ENCODE results near the gene MT1A.

MT1A gene

DNA sequence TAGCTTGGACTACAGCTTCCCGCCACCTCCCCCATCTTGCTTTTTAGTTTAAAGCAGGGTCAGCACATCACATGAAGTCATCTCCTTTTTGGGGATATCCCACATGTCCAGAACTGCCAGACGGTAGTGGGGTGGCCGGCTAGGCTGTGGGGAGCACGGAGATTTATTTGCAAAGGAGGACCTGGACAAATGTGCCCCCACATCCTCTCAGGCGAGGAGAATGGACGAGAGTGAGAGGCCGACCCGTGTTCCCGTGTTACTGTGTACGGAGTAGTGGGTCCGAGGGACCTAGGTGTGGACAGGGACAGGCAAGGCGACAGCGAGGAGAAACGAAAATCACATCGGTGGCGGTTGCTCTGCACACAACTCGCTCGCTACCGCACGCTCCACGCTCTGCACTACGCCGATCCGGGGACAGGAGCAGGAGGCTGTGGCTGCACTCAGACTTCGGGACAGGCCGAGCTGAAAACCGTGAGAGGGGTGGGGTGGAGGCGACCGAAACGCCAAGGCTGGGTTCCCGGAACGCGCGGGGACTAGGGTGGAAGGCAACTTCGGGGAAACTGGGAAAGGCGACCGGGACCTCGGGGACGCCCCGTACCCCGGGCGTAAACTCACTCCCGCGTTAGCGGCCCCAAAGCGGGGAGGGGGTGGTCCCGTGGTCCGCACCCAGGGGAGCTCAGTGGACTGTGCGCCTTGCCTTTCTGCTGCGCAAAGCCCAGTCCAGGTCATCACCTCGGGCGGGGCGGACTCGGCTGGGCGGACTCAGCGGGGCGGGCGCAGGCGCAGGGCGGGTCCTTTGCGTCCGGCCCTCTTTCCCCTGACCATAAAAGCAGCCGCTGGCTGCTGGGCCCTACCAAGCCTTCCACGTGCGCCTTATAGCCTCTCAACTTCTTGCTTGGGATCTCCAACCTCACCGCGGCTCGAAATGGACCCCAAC lies at the start of gene MT1A:
Gene MT1A (plus strand): TSS at position 853 of the 937 bp plus-strand sequence. CDS start 73 bp downstream, at position 926.
- no peak for DNase-seq (ENCODE audit: low read depth)

DNA sequence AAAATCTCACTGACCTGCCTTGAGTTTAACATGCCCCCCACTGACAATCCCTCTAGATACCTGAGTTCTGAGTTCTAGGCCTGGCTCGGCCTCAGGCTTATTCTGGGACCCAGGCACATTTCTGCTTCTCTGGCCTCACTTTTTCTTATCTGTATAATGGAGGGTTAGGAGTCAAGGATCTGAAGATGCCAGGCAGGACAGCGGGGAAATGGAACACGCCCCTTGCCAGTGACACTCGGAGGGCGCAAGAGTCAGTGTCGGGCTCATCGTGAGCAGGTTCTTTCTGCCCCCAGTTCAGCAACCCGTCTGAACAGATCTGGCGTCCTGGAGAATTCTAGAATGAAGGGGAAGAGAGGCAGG lies 49.7 kb upstream of the MT1A start:
- DNase-seq (ENCODE audit: low read depth): no peak

DNA sequence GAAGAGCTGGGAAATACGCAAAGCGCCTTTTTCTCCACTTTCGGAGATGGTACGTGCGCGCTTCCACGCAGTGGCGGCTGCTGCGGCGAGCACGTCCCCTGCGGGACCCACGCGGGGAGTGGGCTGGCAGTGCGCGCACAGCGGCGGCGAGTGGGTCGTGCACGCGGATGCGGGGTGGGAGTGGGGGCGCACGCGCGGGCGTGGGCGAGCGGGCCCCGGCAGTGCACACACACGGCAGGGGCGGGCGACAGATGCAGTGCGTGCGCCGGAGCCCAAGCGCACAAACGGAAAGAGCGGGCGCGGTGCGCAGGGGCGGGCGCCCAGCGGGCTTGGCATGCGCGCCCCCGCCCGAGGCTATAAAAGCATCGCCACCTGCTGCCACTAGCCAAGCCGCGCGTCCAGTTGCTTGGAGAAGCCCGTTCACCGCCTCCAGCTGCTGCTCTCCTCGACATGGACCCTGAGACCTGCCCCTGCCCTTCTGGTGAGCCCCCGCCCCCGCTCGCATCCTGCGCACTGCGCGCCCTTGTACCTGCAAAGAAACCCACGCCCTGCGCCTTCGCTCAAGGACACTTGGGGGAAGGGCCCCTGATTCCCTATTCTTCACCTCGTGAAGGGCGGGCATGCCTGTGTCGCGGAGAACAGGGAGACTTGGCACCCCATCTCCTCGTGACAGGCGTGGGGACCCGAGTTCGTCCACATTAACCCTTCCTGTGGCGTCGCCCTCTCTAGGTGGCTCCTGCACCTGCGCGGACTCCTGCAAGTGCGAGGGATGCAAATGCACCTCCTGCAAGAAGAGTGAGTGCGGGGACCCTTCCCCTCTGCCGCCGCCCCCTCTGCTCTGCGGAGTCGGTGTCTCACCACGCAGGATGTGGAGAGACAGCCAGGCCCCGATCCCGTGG lies 49.1 kb upstream of the MT1A start, which contains the start of gene MT3:
Gene MT3 (plus strand): TSS at position 388 of the 899 bp plus-strand sequence. CDS start 63 bp downstream, at position 451.
- no peak for DNase-seq (ENCODE audit: low read depth)

DNA sequence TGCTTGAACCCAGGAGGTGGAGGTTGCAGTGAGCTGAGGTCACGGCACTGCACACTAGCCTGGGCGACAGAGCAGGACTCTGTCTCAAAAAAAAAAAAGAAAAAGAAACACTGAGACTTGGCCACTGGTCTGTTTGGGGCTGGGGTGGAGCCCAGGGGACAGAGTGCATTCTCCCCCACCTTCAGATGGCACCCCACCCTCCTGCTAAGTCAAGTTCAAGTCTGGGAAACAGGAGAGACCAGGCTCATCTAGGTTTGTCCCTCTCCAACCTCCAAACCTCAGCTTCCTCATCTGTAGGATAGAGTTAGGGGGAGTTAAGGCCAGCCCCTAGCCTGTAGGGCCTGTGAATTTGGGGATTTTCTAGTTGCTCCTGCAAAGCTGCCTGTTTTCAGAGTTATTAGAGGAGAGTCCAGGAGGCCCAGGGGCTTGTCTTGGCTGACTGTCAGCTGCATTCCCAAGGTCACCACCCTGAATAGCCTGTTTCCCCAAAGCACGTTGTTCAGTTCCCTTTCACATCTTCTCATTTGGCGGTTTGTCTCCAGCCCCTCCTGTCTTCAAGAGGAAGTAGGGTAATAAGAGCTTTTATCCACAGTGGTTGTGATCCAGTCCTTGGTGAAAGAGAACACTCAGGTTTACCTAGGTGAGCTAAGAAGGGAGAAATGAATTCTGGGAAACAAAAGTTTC lies 46.9 kb upstream of the MT1A start:
- DNase-seq (ENCODE audit: low read depth): no peak

DNA sequence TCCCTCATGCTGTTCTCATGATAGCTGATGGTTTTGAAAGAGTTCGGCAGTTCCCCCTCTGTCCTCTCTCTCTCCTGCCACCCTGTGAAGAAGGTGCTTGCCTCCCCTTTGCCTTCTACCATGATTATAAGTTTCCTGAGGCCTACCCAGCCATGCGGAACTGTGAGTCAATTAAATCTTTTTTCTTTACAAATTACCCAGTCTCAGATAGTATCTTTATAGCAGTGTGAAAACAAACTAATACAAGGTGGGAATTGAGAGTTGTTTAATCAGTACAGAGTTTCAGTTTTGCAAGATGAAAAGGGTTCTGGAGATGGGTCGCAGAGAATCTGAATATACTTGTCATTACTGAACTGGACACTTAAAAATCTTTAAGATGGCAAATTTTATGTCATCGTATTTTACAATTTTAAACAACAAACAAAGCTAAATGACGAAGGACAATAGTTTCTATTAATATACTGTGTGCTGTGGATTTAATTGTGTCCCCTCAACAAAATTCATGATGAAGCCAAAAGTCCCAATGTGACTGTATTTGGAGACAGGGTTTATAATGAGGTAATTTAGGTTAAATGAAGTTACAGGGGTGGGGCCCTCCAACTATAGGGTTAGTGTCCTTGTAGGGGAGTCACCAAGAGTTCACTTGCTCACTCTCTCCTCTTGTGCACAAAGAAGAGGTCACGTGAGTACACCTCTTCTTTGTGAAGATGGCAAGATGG lies 44.7 kb upstream of the MT1A start:
- no peak for DNase-seq (ENCODE audit: low read depth)

DNA sequence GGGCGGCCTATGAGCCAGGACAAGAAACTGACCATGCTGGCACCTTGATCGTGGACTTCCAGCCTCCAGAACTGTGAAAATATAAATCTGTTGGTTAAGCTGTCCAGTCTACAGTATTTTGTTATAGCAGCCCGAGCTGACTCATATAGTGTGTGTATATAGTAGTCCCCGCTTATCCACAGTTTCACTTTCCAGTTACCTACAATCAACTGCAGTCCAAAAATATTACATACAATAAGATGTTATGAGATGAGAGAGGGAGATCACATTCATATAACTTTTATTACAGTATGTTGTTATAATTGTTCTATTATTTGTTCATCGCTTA lies 44.2 kb upstream of the MT1A start:
- DNase-seq (ENCODE audit: low read depth): no peak

DNA sequence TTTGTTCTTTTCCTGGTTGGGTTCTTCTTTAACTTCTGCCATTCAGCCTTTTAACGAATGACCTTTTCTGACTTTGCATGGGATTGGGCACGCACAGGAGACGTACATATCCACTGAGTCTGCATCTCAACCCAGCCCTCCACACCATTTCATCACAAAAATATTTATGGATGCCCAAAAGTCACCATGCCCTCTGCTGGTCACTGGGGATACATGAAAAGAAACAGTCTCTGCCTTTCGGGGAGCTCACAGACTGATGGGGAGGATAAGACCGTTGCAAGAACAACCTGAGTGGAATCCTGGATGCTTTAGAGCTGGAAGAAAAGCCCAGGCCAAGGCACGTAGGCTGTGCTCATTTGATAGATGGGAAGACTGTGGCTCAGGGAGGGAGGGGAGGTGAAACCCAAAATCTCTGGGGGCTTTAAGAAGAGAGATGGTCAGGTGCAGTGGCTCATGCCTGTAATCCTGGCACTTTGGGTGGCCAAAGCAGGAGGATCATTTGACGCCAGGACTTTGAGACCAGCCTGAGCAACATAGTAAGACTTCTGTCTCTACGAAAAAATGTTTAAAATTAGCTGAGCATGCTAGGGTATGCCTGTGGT lies 38.0 kb upstream of the MT1A start:
- DNase-seq (ENCODE audit: low read depth): no peak

DNA sequence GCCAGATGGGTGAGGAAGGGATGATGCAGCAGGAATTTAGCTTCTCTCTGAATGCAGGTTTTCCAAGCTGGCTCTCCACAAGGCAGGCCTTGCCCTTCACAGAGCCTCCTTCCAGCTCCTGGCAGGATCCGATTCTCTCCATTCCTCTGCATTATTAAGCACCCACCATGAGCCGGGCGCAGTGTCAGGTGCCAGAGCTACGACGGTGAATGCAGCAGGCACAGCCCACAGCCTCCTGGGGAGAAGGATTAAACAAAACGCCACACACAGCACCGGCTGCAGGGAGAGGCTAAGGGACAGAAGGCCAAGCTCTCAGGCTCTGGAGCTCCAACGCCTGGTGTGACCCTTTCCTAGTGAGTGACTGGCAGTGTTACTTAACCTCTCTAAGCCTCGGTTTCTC lies 37.1 kb upstream of the MT1A start:
- DNase-seq (ENCODE audit: low read depth): no peak

DNA sequence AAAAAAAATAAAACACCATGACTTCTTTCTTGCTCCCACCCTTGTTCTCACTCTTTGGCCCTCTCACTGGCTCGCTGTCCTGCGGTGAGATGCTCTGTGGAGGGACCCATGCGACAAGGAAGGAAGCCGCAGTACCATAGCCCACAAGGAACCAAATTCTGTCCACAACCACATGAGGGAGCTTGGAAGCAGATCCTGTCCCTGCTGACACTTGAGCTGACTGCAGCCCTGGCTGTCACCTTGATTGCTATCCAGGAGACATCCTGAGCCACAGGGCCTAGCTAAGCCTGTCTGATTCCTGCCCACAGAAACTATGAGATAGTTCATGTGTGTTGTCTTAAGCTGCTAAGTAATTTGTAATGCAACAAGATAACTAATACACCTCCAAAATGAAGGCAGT lies 34.9 kb upstream of the MT1A start:
- no peak for DNase-seq (ENCODE audit: low read depth)

DNA sequence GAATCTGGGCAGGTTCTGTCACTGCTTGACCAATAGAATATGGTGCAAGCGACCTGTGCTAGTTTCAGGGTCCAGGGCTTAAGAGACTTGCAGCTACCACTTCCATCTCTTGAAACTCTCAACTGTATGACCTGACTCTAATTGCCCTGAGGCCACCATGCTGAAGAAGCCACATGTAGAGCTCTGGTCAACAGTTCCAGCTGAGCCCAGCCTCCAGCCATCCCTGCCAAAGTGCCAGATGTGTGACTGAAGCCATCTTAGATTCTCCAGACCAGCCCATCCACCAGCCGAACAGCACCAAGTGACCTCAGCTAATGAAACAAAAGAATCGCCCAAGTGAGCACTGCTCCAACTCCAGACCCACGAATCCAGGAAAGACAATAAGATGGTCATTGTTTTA lies 33.5 kb upstream of the MT1A start:
- DNase-seq (ENCODE audit: low read depth): no peak

DNA sequence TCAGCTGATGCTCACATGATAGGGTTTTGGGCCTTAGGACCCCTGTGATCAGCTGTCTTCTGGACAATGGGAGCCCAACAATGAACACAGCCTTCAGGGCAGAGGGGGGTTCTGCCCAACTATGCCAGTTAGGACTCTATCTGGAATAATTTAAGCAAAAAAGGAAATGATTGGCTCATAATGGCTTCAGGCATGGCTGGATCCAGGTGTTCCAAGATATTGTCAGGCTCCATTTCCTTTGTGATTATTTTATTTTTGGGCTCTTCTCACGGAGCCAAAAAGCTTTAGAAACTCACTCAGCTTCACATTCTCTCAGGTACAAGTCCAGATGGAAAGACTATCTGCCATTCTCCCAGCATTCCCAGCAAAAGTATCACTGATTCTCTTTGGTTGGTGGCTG lies 33.0 kb upstream of the MT1A start:
- DNase-seq (ENCODE audit: low read depth): no peak

DNA sequence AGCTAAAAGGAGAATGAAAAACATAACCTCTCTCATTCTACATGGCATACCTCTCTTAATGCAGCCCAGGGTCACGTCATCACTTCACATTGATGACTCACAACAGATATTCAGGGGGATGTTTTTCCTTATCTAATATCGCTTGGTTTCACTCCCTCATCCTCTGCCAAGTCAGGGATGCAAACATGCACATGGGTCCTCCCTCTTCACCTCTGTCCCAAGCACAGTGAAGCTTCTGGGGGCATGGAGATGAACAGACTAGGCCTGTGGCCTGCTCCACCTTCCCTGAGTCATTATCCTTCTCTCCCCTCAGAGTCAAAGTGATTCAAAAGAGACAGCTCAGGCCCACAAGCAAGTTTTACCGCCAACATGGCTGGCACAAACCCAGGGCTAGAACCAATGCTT lies 32.4 kb upstream of the MT1A start:
- no peak for DNase-seq (ENCODE audit: low read depth)

DNA sequence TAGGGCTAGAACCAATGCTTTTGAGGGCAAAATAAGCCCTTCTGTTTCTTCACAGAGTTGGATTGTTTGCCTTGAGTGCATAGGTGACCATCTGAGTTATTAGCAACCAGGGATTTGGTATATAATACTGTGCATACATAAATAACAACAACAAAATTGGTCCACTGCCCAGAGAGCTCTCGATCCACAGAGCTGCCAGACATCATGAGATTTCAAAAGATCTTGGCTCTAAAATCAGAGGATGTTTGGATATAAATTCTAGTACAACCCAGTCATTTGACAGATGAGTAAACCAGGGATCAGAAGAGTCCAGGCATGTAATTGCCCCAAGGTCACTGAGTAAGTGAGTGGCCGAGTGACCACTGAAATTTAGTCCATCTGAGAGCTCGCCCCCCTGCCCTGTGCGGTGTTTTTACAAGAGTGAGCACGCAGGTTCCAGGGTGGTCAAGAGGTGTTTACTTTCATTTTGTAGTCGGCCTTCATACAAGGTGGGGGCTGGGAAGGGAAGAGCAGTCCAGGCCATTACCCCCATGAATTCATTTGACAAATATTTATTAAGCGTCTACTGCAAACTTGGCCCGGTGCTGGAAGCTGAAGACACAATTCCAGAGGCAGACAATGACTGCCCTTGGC lies 31.9 kb upstream of the MT1A start:
- no peak for DNase-seq (ENCODE audit: low read depth)

DNA sequence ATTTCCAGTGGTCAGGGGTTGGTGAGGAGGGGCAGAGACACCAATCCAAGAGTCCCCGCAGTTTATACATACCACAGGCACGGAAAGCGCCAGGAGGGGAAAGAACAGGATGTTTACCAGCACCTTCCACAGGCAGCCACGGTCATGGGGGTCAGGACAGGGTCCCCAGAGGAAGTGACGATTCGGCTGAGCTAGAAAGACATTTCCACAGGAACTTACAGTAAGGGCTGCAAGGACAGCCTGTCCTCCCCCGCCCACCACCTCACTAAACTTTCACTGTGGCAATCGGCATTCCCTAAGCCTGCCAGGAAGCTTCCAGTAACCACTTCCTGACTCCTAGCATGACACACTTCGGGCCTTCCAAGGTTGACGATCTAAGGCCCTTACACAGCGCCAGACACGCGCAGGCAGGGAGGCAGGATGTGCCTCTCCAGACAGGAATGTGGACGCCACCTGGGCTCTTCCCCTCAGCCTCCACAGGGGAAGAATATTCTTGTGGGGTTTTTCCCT lies 31.3 kb upstream of the MT1A start:
- no peak for DNase-seq (ENCODE audit: low read depth)

DNA sequence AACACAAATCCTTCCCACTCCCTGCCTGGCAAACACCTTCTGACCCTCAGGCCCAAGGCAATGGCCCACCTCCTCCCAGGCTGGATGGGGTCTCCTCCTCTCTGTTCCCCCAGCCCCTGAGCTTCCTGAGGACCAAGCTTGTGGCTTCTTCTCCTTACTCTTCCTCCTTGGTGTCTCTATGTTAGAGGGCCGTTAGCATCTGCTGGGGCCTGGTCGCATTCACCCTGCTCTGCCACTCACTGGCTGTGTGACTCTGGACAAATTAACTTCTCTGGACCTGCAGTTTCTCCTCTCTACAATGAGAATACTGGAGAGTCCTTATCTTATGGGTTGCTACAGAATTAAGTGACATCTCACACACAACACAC lies 30.8 kb upstream of the MT1A start:
- DNase-seq (ENCODE audit: low read depth): no peak

DNA sequence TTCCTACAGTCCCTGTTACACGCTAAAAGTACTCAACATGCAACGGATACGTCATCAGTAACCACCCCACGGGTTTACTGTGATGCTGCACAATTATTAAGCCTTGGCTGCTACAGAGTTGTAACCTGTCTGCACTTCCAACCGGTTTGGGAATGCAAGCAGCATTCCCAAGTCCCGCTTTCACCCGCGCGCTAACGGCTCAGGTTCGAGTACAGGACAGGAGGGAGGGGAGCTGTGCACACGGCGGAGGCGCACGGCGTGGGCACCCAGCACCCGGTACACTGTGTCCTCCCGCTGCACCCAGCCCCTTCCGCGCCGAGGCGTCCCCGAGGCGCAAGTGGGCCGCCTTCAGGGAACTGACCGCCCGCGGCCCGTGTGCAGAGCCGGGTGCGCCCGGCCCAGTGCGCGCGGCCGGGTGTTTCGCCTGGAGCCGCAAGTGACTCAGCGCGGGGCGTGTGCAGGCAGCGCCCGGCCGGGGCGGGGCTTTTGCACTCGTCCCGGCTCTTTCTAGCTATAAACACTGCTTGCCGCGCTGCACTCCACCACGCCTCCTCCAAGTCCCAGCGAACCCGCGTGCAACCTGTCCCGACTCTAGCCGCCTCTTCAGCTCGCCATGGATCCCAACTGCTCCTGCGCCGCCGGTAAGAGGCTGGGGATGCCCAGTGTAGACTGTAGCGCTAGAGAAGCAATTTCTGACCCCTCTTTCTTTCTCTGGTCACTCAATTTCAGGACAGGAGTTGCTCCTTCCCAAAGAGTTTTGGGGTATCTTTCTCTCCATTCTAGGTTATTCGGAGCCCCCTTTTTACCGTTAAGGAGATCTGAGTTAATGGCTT lies 30.2 kb upstream of the MT1A start, which contains the start of gene MT2A:
Gene MT2A (plus strand): TSS at position 542 of the 833 bp plus-strand sequence. CDS start 72 bp downstream, at position 614.
- peak; percentile 75 for DNase-seq (ENCODE audit: low read depth)

DNA sequence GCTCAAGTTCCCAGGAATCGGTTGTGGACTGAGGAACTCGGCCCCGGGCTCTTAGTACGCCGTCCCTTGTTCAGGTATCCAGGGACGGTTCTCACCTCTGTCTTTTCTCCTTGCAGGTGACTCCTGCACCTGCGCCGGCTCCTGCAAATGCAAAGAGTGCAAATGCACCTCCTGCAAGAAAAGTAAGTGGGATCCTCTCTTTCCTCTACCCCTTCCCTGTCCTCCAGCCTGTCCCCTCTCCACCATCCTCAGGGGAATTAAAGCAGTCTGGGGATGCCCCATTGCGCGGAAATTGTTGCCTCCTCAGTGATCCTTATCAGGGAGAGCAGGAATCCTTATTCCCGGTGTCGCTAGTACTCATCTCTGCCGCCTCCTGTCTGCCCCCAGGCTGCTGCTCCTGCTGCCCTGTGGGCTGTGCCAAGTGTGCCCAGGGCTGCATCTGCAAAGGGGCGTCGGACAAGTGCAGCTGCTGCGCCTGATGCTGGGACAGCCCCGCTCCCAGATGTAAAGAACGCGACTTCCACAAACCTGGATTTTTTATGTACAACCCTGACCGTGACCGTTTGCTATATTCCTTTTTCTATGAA lies 29.5 kb upstream of the MT1A start:
- no peak for DNase-seq (ENCODE audit: low read depth)

DNA sequence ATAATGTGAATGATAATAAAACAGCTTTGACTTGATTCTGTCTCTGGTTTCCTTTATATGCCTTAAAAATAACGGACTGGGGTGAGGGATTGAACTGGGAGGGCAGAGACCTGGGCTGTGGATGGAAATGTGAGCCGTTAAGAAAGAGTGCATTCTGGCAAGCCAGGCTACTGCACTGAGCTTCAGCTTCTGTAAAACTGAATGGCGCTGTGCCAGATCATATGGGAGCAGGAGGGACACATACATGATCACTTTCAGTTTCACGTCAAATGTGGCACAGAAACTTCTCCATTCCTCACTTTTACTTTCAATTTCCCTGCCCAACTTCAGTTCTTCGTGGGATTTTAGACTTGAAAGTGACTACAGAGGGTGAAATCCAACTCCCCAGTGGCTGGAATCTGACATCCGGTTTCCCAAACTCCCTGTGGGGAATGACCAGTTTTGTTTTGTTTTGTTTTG lies 29.0 kb upstream of the MT1A start:
- peak; percentile 48 for DNase-seq (ENCODE audit: low read depth)

DNA sequence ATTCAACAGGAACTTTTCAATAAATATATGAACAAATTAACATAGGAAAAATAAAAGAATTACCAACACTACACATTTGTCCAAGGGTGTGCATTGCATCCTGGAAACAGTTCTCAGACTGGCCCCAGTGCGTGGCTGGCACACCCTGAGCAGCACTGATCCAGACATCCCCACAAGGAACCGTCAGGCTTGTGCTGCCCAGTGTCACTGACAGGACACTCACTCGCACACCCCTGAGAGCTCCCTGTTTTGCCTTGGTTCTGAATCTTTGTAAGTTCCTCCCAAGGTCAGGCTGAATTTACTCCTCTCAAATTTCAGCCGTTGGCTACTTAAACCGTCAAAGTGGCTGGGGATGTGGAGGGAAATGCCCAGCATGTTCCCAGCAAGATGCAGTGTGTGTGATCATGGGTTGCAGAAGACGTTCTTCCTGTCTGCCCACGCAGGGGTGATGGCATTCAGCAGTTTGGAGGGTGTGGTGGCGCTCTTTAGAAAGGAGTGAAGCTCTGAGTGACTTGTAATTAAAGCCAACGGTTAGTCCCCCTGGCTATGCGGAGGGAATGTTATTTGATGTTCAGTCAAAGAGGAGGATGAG lies 28.4 kb upstream of the MT1A start:
- peak; percentile 45 for DNase-seq (ENCODE audit: low read depth)

Data from activated gamma-delta T cell treated with anti-CD3 and anti-CD28 coated beads, Interleukin-2, amount 50 U/mL, for 16 hours (primary cell).